ENCODE results near the gene BACH2. TPM values are rescaled to one million over a fixed set of nuclear protein-coding genes. Genes with fewer than 3 reads are reported as not detected.
A peak's percentile ranks its signal among the peaks of the same experiment; 100 is the strongest.
"Not testable (repeated sequence)": the region's sequence is repeated elsewhere in the genome, so short reads cannot be mapped to it uniquely, and the experiment has no call there.

The BACH2 gene
- total RNA-seq, 1 donor from 2014 or later: 7.8 TPM

GRCh38 chr6:90121982-90122381, 174.7 kb downstream of the BACH2 start:
- Mint-ChIP-seq H3K36me3 (ENCODE audit: low read depth) (no peaks in the 10 kb centered on the region), H3K4me3 (ENCODE audit: unreplicated experiment) (no peak overlapping the region), H3K9me3 (ENCODE audit: low read depth) (no peaks in the 10 kb centered on the region), H3K27ac (ENCODE audit: unreplicated experiment) (peak overlapping the region; percentile 29), H3K27me3 (ENCODE audit: low read depth) (no peaks in the 10 kb centered on the region), H3K4me1 (ENCODE audit: low read depth) (peaks cover 48% of the 10 kb centered on the region)
- no peak for DNase-seq (ENCODE audit: low spot score)
- TF ChIP-seq, protein P1, sequence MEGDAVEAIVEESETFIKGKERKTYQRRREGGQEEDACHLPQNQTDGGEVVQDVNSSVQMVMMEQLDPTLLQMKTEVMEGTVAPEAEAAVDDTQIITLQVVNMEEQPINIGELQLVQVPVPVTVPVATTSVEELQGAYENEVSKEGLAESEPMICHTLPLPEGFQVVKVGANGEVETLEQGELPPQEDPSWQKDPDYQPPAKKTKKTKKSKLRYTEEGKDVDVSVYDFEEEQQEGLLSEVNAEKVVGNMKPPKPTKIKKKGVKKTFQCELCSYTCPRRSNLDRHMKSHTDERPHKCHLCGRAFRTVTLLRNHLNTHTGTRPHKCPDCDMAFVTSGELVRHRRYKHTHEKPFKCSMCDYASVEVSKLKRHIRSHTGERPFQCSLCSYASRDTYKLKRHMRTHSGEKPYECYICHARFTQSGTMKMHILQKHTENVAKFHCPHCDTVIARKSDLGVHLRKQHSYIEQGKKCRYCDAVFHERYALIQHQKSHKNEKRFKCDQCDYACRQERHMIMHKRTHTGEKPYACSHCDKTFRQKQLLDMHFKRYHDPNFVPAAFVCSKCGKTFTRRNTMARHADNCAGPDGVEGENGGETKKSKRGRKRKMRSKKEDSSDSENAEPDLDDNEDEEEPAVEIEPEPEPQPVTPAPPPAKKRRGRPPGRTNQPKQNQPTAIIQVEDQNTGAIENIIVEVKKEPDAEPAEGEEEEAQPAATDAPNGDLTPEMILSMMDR (IDR thresholded peaks at IDR 0.05): no peak

- H3K36me3 Mint-ChIP-seq (ENCODE audit: low read depth): peaks cover 1% of the 10 kb centered on the region
- H3K9me3 Mint-ChIP-seq (ENCODE audit: low read depth): peaks cover 8% of the 10 kb centered on the region
- TF ChIP-seq, protein P1 (IDR thresholded peaks at IDR 0.05): no peak
- no peak for DNase-seq (ENCODE audit: low spot score)
- H3K27me3 Mint-ChIP-seq (ENCODE audit: low read depth): no peaks in the 10 kb centered on the region
- no peak overlapping the region for H3K4me3 Mint-ChIP-seq (ENCODE audit: unreplicated experiment)
- H3K4me1 Mint-ChIP-seq (ENCODE audit: low read depth): peaks cover 32% of the 10 kb centered on the region
- no peak overlapping the region for H3K27ac Mint-ChIP-seq (ENCODE audit: unreplicated experiment)
These were observed 176.3 kb downstream of the BACH2 start for GRCh38 chr6:90120327-90120726.

- Mint-ChIP-seq H3K36me3 (ENCODE audit: low read depth) (peaks cover 1% of the 10 kb centered on the region), H3K27ac (ENCODE audit: unreplicated experiment) (no peak overlapping the region)
- TF ChIP-seq, protein P1 (IDR thresholded peaks at IDR 0.05): no peak
These were observed 177.0 kb downstream of the BACH2 start for GRCh38 chr6:90119618-90120017.

DNA sequence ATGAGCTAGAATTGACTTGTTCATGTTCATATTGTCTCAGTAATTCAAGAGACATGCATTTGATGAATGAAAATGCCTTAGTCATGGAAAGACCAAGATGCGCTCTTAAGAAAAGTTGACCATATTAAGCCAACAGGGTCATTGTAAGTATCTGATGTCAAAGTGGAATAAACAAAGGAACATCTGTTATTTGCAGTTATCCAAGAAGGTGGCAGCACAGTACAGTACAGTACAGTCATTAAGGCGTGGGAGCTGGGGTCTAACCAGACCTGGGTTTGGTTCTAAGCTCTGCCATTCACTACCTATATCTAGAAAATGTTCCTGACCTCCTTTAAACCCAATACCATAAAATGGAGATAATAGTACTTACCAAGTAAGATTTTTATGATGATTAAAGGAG, 178.1 kb downstream of the BACH2 start:
- Mint-ChIP-seq H3K9me3 (ENCODE audit: low read depth) (peaks cover 19% of the 10 kb centered on the region), H3K27me3 (ENCODE audit: low read depth) (no peaks in the 10 kb centered on the region), H3K4me3 (ENCODE audit: unreplicated experiment) (no peak overlapping the region), H3K36me3 (ENCODE audit: low read depth) (peaks cover 8% of the 10 kb centered on the region), H3K27ac (ENCODE audit: unreplicated experiment) (no peak overlapping the region), H3K4me1 (ENCODE audit: low read depth) (peaks cover 16% of the 10 kb centered on the region)
- TF ChIP-seq, protein P1 (IDR thresholded peaks at IDR 0.05): peak; percentile 22
- DNase-seq (ENCODE audit: low spot score): no peak

More at GRCh38 chr6:90119618-90120017, 177.0 kb downstream of the BACH2 start:
- DNase-seq (ENCODE audit: low spot score): no peak
- no peak overlapping the region for H3K4me3 Mint-ChIP-seq (ENCODE audit: unreplicated experiment)
- H3K9me3 Mint-ChIP-seq (ENCODE audit: low read depth): peaks cover 11% of the 10 kb centered on the region
- peaks cover 25% of the 10 kb centered on the region for H3K4me1 Mint-ChIP-seq (ENCODE audit: low read depth)
- no peaks in the 10 kb centered on the region for H3K27me3 Mint-ChIP-seq (ENCODE audit: low read depth)

- TF ChIP-seq, protein P1 (IDR thresholded peaks at IDR 0.05): no peak
- H3K36me3 Mint-ChIP-seq (ENCODE audit: low read depth): peaks cover 13% of the 10 kb centered on the region
- no peak overlapping the region for H3K27ac Mint-ChIP-seq (ENCODE audit: unreplicated experiment)
- H3K27me3 Mint-ChIP-seq (ENCODE audit: low read depth): no peaks in the 10 kb centered on the region
- DNase-seq (ENCODE audit: low spot score): no peak
- peaks cover 14% of the 10 kb centered on the region for H3K4me1 Mint-ChIP-seq (ENCODE audit: low read depth)
- H3K4me3 Mint-ChIP-seq (ENCODE audit: unreplicated experiment): no peak overlapping the region
- peaks cover 24% of the 10 kb centered on the region for H3K9me3 Mint-ChIP-seq (ENCODE audit: low read depth)
These were observed 178.6 kb downstream of the BACH2 start for GRCh38 chr6:90118069-90118468.

- H3K36me3 Mint-ChIP-seq (ENCODE audit: low read depth): peaks cover 19% of the 10 kb centered on the region
- H3K4me1 Mint-ChIP-seq (ENCODE audit: low read depth); DNase-seq (ENCODE audit: low spot score); H3K4me3 Mint-ChIP-seq (ENCODE audit: unreplicated experiment); H3K27me3 Mint-ChIP-seq (ENCODE audit: low read depth); H3K27ac Mint-ChIP-seq (ENCODE audit: unreplicated experiment): not testable (repeated sequence)
- H3K9me3 Mint-ChIP-seq (ENCODE audit: low read depth): peaks cover 32% of the 10 kb centered on the region
These were observed 180.5 kb downstream of the BACH2 start for GRCh38 chr6:90116126-90116525.

Data from chondrocyte (in vitro differentiated cells).